ENCODE measurements around the gene ATAD3C. TPM values are rescaled to one million over a fixed set of nuclear protein-coding genes. Genes with fewer than 3 reads are reported as not detected.

The ATAD3C gene, protein sequence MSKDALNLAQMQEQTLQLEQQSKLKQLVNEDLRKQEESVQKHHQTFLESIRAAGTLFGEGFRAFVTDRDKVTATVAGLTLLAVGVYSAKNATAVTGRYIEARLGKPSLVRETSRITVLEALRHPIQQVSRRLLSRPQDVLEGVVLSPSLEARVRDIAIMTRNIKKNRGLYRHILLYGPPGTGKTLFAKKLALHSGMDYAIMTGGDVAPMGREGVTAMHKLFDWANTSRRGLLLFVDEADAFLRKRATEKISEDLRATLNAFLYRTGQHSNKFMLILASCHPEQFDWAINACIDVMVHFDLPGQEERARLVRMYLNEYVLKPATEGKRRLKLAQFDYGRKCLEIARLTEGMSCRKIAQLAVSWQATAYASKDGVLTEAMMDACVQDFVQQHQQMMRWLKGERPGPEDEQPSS
- under 1 TPM; 0.55 TPM for total RNA-seq
- polyA plus RNA-seq (2013, experiment 1 of 2): 0.78 TPM
- polyA plus RNA-seq (2013, experiment 2 of 2): 0.21 TPM
- long read RNA-seq, experiment 1: 0 reads
- long read RNA-seq, experiment 2: 0 reads
- long read RNA-seq, experiment 3: 0 reads
- long read RNA-seq, experiment 4: 0 reads

GRCh38 chr1:1449099-1449739 lies at the start of gene ATAD3C:
TSS of gene ATAD3C (plus strand) at chr1:1449689. CDS start at chr1:1450684, 995 bp downstream.
- no peak within 1 kb of the TSS for H3K27ac ChIP-seq (ENCODE audit: low read depth, low read length)
- no peak for TF ChIP-seq CTCF (conservative IDR thresholded peaks at IDR 0.05)
- no peak within 1 kb of the TSS for H3K4me3 ChIP-seq (ENCODE audit: low read length)
- H3K36me3 Mint-ChIP-seq (ENCODE audit: low read depth): no peaks in the 10 kb centered on the region
- H3K27me3 Mint-ChIP-seq (ENCODE audit: insufficient read depth): peaks cover 3% of the 10 kb centered on the region
- no peak for DNase-seq
- H3K9me3 Mint-ChIP-seq: no peaks in the 10 kb centered on the region
- 82 to 96% methylated on average over 4 to 6 of the region's 6 CpGs for WGBS, 2 experiments (ENCODE audit: insufficient coverage in 1 of 2, insufficient read length in 1 of 2)
- H3K4me3 Mint-ChIP-seq: no peak within 1 kb of the TSS
- no peaks in the 10 kb centered on the region for H3K27me3 ChIP-seq (ENCODE audit: control insufficient read depth, insufficient read depth, low read length, poor library complexity, severe bottlenecking)
- no peaks in the 10 kb centered on the region for H3K4me1 ChIP-seq (ENCODE audit: control insufficient read depth, insufficient read depth, low read length)
- no peaks in the 10 kb centered on the region for H3K36me3 ChIP-seq (ENCODE audit: control insufficient read depth, insufficient read depth, low read length)
- H3K9me3 ChIP-seq (ENCODE audit: control insufficient read depth, low read length): no peaks in the 10 kb centered on the region
- H3K27ac Mint-ChIP-seq: no peak within 1 kb of the TSS
- H3K4me1 Mint-ChIP-seq: no peaks in the 10 kb centered on the region
- no peak within 1 kb of the TSS for H3K9ac ChIP-seq (ENCODE audit: extremely low read depth, low read length, poor library complexity, severe bottlenecking)

DNA sequence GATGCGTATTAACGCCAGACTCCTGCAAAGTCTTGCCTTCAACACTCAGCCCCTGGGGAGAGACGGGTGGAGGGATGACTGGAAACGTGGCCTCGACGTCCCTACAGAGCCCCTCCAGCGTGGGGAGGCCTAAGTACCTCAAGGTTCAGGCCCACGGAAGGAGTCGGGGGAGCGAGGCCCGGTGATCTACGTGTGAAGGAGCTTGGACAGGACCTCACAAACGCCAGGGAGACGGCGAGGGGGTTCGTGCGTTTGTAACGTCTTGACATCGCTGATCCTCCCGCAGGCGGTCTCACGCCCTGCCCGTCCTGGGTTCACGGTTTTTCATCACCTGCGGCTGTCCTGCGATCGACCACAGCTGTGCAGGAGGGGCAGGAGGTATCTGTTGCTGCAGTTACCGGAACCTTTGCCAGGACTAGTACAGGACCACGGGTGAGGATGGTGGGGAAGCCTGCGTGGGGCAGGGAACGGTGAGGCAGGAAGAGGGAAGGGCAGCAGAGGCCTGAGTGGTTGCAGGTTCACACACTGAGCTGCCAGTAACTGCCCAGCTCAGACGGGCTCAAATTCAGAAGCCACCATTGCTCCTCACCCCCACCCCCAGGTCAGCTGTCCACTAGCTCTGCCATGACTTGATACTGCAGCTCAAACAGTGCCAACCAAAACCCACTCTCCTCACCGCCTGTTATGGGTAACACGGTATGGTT lies 49.5 kb upstream of the ATAD3C start:
- Mint-ChIP-seq H3K9me3 (no peaks in the 10 kb centered on the region), H3K27me3 (ENCODE audit: insufficient read depth) (no peaks in the 10 kb centered on the region), H3K4me3 (peak overlapping the region; percentile 88), H3K36me3 (ENCODE audit: low read depth) (peaks cover 66% of the 10 kb centered on the region), H3K4me1 (peaks cover 25% of the 10 kb centered on the region), H3K27ac (peak overlapping the region; percentile 93)
- Histone ChIP-seq H3K9me3 (ENCODE audit: control insufficient read depth, low read length) (no peaks in the 10 kb centered on the region), H3K36me3 (ENCODE audit: control insufficient read depth, insufficient read depth, low read length) (peaks cover 67% of the 10 kb centered on the region), H3K9ac (ENCODE audit: extremely low read depth, low read length, poor library complexity, severe bottlenecking) (peak overlapping the region; percentile 81), H3K4me3 (ENCODE audit: low read length) (peak overlapping the region; percentile 95), H3K4me1 (ENCODE audit: control insufficient read depth, insufficient read depth, low read length) (peaks cover 20% of the 10 kb centered on the region), H3K27ac (ENCODE audit: low read depth, low read length) (peak overlapping the region; percentile 51), H3K27me3 (ENCODE audit: control insufficient read depth, insufficient read depth, low read length, poor library complexity, severe bottlenecking) (no peaks in the 10 kb centered on the region)
- TF ChIP-seq CTCF (conservative IDR thresholded peaks at IDR 0.05): no peak
- 10 to 15% methylated on average over 12 to 34 of the region's 34 CpGs for WGBS, 2 experiments (ENCODE audit: insufficient coverage in 1 of 2, insufficient read length in 1 of 2)
- peak; percentile 65 for DNase-seq

All from endodermal cell (in vitro differentiated cells).